Peyer's patch (tissue), 4 donors: ENCODE measurements around the gene AP2S1. TPM values are rescaled to one million over a fixed set of nuclear protein-coding genes. Genes with fewer than 3 reads are reported as not detected.
A peak's percentile ranks its signal among the peaks of the same experiment; 100 is the strongest.

Experiments
- DNase-seq, 3 donors: peaks; one replicate each; pipeline ENCODE4 v3.0.0-alpha.2; 2017 to 2019
- H3K27ac ChIP-seq, 4 donors: fragments of 200-600 bp; sonication (generic); one replicate each; pipeline ENCODE4 v1.5.1; 2016 to 2019
- H3K27me3 ChIP-seq, 2 donors: fragments of 200-600 bp; sonication (generic); one replicate each; pipeline ENCODE4 v1.5.1; 2019
- H3K36me3 ChIP-seq, 3 donors: fragments of 200-600 bp; sonication (generic); one replicate each; pipeline ENCODE4 v1.5.1; 2016 to 2019
- H3K4me1 ChIP-seq, 4 donors: fragments of 200-600 bp; sonication (generic); one replicate each; pipeline ENCODE4 v1.5.1; 2016 to 2019
- H3K4me3 ChIP-seq, 4 donors: fragments of 200-600 bp; sonication (generic); 1 replicate in 3 of 4; 2 replicates in 1 of 4; pipeline ENCODE4 v1.5.1; 2016 to 2019; ENCODE audit warnings: mild to moderate bottlenecking in 1 of 4
- H3K9me3 ChIP-seq, 4 donors: fragments of 200-600 bp; sonication (generic); one replicate each; pipeline ENCODE4 v1.5.1; 2016 to 2019; ENCODE audit warnings: mild to moderate bottlenecking in 1 of 4
- POLR2A ChIP-seq, 2 donors: fragments of 450-650 bp; IDR thresholded peaks; one replicate each; pipeline ENCODE4 v1.5.1; 2017; ENCODE audit warnings: antibody characterized with exemption in 2 of 2, mild to moderate bottlenecking in 2 of 2, moderate library complexity in 2 of 2
- total RNA-seq, 4 donors: library from RNA; depleted of rRNA; stranded (reverse); fragments of >200 nt; gene quantifications; one replicate each; pipeline ENCODE4 v1.1.0, GENCODE V29; 2016
- TF ChIP-seq, protein P1 (sequence below), 6 experiments: fragments of 450-650 bp in 4 of 6; fragments of 200-600 bp in 2 of 6; sonication (generic) in 1 of 6; IDR thresholded peaks; one replicate each; pipeline ENCODE4 v1.5.1; 2017 to 2019; ENCODE audit warnings: antibody characterized with exemption in 6 of 6, mild to moderate bottlenecking in 3 of 6, moderate library complexity in 1 of 6

AP2S1 gene
- total RNA-seq, 4 donors from 2014 or later, result 56.9 to 83.6 (median 64.5) TPM

DNA sequence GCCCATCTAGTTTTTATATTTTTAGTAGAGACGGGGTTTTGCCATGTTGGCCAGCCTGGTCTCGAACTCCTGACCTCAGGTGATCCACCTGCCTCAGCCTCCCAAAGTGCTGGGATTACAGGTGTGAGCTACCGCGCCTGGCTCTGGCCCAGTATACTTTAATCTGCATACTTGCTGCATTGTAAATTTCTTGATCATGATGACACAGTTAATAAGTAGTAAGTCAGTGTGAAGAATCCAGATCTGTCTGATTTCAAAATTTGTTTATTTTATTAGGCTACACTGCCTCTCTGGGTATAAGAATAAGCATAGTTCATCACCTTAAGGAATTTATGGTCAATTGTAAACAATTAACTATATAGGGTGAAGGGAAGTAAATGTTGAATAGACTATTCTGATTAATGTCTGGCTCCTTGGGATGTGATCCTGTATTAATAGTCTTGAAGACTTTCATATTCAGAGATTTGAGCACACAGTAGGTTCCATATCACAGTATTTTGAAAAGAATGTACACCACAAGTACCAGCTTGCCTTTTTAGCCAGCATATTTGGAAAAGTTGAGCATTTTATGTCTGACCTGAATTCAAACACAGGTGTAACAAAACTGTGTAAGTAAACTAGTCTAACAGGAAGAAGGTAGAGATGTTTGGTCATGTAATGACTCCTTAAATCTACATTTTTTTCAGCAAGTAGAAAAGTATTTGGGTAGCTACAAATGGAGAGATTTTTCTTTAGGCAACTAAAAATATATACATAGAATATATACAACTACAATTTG is 17.6 kb upstream of the AP2S1 start:
- Histone ChIP-seq H3K27me3 (no peaks in the 10 kb centered on the region), H3K4me3 (no peak overlapping the region), H3K36me3 (no peaks in the 10 kb centered on the region), H3K27ac (peak overlapping the region in 1 of 4 donors; percentile 32), H3K4me1 (peaks cover 0 to 38% (median 0%) of the 10 kb centered on the region in 4 donors), H3K9me3 (no peaks in the 10 kb centered on the region)
- peak in 1 of 3 donors; percentile 40 for DNase-seq
- TF ChIP-seq, protein P1, sequence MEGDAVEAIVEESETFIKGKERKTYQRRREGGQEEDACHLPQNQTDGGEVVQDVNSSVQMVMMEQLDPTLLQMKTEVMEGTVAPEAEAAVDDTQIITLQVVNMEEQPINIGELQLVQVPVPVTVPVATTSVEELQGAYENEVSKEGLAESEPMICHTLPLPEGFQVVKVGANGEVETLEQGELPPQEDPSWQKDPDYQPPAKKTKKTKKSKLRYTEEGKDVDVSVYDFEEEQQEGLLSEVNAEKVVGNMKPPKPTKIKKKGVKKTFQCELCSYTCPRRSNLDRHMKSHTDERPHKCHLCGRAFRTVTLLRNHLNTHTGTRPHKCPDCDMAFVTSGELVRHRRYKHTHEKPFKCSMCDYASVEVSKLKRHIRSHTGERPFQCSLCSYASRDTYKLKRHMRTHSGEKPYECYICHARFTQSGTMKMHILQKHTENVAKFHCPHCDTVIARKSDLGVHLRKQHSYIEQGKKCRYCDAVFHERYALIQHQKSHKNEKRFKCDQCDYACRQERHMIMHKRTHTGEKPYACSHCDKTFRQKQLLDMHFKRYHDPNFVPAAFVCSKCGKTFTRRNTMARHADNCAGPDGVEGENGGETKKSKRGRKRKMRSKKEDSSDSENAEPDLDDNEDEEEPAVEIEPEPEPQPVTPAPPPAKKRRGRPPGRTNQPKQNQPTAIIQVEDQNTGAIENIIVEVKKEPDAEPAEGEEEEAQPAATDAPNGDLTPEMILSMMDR (IDR thresholded peaks at IDR 0.05), result no peak
- no peak for TF ChIP-seq POLR2A (IDR thresholded peaks at IDR 0.05)

DNA sequence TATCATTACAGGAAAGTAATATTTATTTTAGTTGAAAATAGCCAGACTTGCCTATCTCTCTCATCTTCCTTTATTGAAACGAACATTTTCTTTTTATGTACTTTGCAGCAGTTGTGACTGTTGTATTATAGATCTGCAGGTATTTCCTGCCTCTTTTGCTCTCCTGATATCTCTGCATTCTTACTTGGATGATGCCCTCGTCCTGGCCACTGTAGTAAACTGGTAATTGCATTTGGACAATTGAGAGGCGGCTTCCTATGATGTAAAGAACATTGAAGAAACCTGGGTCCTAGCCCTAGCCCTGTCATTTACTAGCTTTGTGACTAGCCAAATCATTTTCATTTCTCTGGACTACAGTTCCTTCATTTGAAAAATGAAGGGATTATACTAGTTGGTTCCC is 16.5 kb upstream of the AP2S1 start:
- Histone ChIP-seq H3K4me1 (peaks cover 0 to 48% (median 2%) of the 10 kb centered on the region in 4 donors), H3K27ac (no peak overlapping the region), H3K9me3 (no peaks in the 10 kb centered on the region), H3K4me3 (no peak overlapping the region), H3K36me3 (no peaks in the 10 kb centered on the region), H3K27me3 (no peaks in the 10 kb centered on the region)
- TF ChIP-seq, protein P1 (IDR thresholded peaks at IDR 0.05), result no peak
- TF ChIP-seq POLR2A (IDR thresholded peaks at IDR 0.05), result no peak
- DNase-seq, result no peak

DNA sequence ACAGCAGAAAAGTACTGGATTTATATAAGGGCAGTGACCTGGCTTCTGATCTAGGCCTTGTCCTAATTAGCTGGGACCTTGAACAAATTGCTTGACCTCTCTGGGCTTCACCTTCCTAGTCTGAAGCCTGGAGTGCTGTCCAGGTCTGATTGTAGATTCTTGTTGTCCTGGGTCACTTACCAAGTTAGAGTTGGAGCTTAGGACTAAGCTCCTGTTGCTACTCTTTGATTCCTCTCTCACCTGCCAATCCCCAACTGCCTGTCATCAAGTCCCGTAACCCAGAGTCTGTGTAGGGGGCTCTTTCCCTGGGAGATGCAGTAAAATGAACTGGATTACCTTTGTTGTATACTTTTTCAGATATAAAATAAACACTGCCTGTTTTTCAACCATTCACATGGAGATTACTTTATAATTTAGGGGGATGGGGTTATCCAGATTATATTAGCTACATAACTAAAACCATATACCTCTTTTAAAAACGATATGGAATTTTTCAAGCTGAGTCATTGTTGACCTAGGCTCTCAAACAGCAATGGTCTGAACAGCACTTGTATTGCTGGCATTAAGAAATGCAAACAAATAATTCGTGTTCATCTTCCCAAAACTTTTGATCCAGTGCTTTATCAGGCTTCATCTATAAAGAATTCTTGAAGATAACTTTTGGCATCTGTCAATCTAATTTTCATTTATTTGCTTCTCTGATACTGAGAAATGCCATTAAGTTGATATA is 15.9 kb upstream of the AP2S1 start:
- Histone ChIP-seq H3K4me1 (peaks cover 0 to 54% (median 4%) of the 10 kb centered on the region in 4 donors), H3K36me3 (no peaks in the 10 kb centered on the region), H3K9me3 (no peaks in the 10 kb centered on the region), H3K27ac (peak overlapping the region in 1 of 4 donors; percentile 12), H3K4me3 (no peak overlapping the region), H3K27me3 (no peaks in the 10 kb centered on the region)
- TF ChIP-seq, protein P1 (IDR thresholded peaks at IDR 0.05), result no peak
- TF ChIP-seq POLR2A (IDR thresholded peaks at IDR 0.05), result no peak
- peak in 1 of 3 donors; percentile 24 for DNase-seq

DNA sequence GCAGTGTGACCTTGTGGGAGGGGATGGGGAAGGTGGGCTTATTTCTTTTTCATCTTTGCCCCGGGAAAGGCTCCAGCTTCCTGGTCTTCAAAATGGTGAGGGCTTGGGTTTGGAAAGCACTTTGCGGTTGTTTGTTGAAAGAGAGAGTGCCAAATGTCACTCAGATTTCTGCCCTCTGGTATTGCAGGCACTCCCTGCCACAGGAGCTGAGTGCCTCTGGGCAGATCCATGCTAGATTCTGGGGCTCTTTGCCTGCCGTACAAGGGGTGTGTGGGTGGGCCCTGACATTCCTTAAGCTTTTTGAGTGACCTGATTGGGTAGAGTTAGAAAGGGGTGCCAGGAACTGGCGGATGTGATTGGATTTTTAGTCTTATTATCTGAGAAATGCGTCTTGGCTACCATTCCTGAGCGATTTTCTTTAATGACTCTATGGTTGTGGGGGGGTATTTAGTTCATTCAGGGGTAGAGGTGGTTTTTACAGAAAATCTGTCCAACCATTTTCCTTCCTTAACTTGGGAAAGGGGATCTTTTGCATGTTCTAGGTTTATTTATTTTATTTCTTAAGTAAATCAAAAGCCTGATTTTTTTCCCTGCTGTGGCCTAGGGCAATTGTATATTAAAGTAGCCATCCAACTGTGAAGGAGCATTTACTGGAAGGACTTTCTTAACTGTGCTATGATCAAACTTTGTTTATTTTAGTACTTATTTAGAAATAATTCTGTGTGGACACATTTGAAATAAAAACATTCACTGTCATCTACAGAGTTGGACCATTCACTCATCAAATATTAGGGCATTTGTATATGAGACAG is 13.4 kb upstream of the AP2S1 start:
- Histone ChIP-seq H3K4me3 (peak overlapping the region in 2 of 4 donors; percentile 88), H3K4me1 (peaks cover 0 to 63% (median 4%) of the 10 kb centered on the region in 4 donors), H3K9me3 (no peaks in the 10 kb centered on the region), H3K27ac (peak overlapping the region in 3 of 4 donors; percentile 1 to 18 (median 3)), H3K27me3 (no peaks in the 10 kb centered on the region), H3K36me3 (no peaks in the 10 kb centered on the region)
- DNase-seq, result peak in 1 of 3 donors; percentile 48
- TF ChIP-seq POLR2A (IDR thresholded peaks at IDR 0.05), result no peak
- TF ChIP-seq, protein P1 (IDR thresholded peaks at IDR 0.05), result no peak

DNA sequence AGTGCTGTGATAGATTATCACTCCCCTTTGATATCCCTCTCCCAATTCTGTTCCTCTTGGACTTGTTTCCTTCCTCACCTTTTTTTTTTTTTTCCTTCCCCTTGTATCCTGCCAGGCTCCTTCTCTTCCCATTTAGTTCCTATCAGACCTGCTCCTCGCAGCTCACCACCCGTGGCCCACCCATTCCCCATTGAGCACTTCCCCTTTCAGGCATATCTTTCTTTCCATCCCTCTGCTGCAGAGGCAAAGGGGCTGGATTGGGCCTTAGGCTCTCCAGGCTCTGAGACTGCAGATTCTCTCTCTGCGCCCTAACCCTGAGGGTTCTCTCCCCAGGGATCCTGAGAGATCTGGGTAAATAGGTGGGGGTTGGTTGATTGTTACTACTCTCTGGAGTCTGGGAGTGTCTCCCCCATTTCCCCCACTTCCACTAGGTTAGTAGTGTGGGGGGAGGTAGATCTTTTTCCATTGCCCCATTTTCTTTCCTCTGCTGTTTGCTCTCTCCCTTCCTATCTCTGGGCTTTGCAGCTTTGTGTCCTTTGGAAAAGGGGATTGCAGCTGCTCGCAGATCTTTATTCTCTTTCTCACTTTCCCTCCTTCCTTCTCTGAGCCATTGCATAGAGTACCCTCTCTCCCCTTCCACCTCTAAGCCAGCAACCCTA is 12.5 kb upstream of the AP2S1 start:
- Histone ChIP-seq H3K9me3 (no peaks in the 10 kb centered on the region), H3K4me3 (peak overlapping the region in 2 of 4 donors; percentile 88)
- peak in 1 of 3 donors; percentile 45 for DNase-seq

More for the DNA sequence above, 12.5 kb upstream of the AP2S1 start:
- H3K27ac ChIP-seq, result peak overlapping the region in 2 of 4 donors; percentile 1 to 18
- H3K36me3 ChIP-seq, result no peaks in the 10 kb centered on the region
- peaks cover 0 to 65% (median 4%) of the 10 kb centered on the region in 4 donors for H3K4me1 ChIP-seq
- TF ChIP-seq, protein P1 (IDR thresholded peaks at IDR 0.05), result no peak
- TF ChIP-seq POLR2A (IDR thresholded peaks at IDR 0.05), result no peak
- H3K27me3 ChIP-seq, result no peaks in the 10 kb centered on the region
